ENCODE measurements around the gene HOXB3.

HOXB3 gene

DNA sequence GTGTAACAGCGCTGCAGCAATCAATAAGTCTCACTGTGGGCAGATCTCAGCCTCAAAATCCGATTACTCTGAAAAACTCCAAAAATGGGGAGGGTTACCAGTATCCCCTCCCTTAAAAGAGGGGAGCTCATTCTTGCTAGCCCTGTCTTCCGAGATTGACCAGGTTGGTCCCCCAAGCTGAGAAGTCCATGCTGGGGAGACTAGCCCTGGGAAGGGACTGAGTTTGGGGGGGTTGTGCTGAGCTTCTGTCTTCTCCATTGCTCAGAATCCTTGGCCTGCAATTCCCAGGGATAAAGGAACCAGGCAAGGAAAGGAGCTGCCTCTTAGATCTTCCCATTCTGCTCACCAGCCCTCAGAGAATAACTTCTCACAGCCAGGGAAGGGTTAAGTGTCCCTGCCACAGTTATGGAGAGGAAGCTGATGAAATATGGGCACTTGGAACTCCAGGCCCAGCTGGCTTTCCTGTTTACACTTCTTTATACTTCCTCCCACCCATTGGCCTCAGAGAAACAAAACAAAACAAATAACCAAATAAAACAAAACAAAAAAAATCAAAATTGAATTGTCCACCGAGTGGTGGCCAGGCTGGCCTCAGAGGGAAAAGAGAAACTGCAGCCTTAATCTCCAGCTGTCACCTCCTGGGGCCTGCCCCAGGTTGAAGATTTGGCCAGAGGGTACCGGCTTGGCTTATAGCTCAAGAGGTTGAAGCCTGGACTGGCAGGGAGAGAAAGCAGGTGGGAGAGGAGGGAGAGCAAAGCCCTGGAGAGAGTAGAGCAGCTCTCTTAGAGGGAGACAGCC, 2.6 kb downstream of the HOXB3 start:
- no peak for DNase-seq (ENCODE audit: insufficient read length)
- no peak for TF ChIP-seq POLR2AphosphoS5 (IDR thresholded peaks at IDR 0.05; ENCODE audit: low read depth, low read length)
- no peak for TF ChIP-seq TAF1 (IDR thresholded peaks at IDR 0.05; ENCODE audit: borderline replicate concordance, low read depth, low read length)
- TF ChIP-seq POLR2A (IDR thresholded peaks at IDR 0.05; ENCODE audit: low read depth, low read length): no peak
- FAIRE-seq: no peak

DNA sequence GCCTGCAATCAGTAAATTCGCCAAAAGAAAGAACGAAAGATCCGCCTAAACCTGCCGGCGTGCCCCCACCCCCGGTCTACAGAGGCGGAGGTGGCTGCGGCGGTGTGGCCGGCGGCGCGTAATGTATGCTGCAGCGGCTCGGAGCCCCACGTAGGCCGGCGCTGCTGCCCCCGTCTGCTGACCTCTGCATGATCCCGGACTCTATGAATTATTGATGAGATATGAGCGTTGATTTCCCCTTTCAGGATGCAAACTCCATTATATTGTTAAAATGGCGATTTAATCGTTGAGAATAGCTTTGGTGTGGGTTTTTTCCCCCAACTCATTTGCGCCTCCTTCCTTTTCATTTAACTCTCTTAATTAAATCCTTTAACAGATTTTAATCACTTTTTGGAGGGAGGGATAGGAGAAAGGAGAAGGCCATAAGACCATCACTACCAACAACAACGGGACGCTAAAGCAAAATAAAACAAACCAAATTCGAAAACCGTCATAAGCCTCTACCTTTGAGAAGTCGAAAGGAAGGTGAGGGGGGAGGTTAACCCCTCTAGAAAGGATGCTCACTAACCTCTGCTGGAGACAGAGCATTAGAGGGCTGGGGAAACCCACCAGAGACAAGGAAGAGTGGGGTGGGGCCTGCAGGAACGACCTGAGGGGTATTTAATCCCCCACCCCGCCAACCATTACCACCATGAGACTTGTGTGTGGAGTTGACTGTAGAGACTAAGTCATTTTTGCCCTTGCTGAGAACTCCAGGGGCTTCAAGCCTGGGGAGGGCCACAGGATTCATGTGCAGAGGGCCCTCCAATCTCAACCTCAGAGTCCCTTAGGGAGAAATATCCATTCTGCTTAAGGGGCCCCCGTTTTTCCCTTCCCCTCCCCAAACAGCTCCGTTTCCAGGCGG, 3.4 kb downstream of the HOXB3 start:
- DNase-seq (ENCODE audit: insufficient read length) (peak; percentile 58), FAIRE-seq (peak; percentile 78)
- TF ChIP-seq POLR2A (IDR thresholded peaks at IDR 0.05; ENCODE audit: low read depth, low read length): no peak
- TF ChIP-seq POLR2AphosphoS5 (IDR thresholded peaks at IDR 0.05; ENCODE audit: low read depth, low read length): no peak

DNA sequence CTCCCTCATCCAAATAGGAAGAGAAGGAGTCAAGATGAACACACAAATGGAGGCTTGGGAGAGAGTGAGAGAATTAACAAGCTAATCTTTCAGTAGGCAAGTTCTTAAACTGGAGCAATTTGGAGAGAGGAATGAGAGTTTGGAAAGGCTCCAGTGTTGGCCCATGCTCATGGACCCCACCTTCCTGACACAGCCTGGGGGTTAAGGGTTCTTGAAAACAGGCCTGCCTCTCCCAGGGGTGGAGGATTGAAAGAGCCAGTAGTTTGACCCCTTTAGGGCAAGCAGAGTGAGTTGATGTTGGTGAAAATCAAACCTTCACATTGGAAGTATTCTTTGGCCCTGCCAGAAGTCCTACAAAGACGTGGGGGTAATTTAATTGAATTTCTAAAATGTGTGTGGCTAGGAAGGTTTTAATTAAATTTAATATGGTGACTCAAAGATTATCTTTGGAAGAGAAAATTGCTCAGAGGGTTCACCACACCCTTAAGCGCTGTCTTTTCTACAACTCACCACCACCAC, 5.8 kb downstream of the HOXB3 start:
- TF ChIP-seq POLR2AphosphoS5 (IDR thresholded peaks at IDR 0.05; ENCODE audit: low read depth, low read length) (no peak), POLR2A (IDR thresholded peaks at IDR 0.05; ENCODE audit: low read depth, low read length) (no peak), TAF1 (IDR thresholded peaks at IDR 0.05; ENCODE audit: borderline replicate concordance, low read depth, low read length) (no peak)
- FAIRE-seq: no peak
- no peak for DNase-seq (ENCODE audit: insufficient read length)

DNA sequence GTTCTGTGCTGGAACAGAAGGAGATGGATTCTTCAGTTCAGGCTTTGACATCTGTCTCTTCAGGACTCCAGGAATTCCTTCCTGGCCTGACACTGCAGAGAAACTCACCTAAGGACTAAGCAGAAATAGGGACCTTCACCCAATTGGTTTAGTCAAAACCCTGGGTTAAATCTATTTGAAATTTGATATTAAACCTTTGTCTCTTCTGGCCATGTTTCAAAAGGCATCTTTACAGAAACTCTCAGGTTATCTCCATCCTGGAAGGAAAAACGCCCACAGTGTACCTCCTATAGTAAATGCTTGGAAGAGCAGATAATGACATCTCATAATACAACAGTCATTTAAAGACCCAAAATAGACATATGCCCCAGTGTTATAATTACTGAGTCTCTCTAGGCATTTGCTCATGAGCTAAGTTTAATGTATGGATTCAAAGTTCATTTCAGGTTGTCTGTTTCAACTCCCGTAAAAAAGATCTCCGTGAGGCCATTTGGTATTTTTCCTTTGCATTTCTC, 6.3 kb downstream of the HOXB3 start:
- TF ChIP-seq POLR2A (IDR thresholded peaks at IDR 0.05; ENCODE audit: low read depth, low read length) (no peak), POLR2AphosphoS5 (IDR thresholded peaks at IDR 0.05; ENCODE audit: low read depth, low read length) (no peak), TAF1 (IDR thresholded peaks at IDR 0.05; ENCODE audit: borderline replicate concordance, low read depth, low read length) (no peak)
- FAIRE-seq (no peak), DNase-seq (ENCODE audit: insufficient read length) (no peak)

DNA sequence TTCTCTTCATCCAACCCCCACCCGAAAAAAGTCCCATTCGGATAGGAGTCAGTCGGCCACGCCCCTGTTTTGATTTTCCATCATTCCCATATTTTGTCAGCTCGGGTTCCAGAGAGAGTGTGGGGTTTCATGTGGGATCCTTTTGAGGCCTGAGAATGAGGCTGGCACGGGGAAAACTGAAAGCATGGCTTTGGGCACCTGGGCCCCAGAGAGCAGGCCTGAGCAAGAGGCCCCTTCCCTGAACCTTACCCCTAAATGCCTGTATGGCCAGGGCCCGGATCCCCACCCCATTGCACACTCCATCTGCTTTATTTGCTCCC, 7.3 kb downstream of the HOXB3 start:
- no peak for DNase-seq (ENCODE audit: insufficient read length)
- FAIRE-seq: no peak
- TF ChIP-seq POLR2AphosphoS5 (IDR thresholded peaks at IDR 0.05; ENCODE audit: low read depth, low read length) (no peak), POLR2A (IDR thresholded peaks at IDR 0.05; ENCODE audit: low read depth, low read length) (no peak), TAF1 (IDR thresholded peaks at IDR 0.05; ENCODE audit: borderline replicate concordance, low read depth, low read length) (no peak)

DNA sequence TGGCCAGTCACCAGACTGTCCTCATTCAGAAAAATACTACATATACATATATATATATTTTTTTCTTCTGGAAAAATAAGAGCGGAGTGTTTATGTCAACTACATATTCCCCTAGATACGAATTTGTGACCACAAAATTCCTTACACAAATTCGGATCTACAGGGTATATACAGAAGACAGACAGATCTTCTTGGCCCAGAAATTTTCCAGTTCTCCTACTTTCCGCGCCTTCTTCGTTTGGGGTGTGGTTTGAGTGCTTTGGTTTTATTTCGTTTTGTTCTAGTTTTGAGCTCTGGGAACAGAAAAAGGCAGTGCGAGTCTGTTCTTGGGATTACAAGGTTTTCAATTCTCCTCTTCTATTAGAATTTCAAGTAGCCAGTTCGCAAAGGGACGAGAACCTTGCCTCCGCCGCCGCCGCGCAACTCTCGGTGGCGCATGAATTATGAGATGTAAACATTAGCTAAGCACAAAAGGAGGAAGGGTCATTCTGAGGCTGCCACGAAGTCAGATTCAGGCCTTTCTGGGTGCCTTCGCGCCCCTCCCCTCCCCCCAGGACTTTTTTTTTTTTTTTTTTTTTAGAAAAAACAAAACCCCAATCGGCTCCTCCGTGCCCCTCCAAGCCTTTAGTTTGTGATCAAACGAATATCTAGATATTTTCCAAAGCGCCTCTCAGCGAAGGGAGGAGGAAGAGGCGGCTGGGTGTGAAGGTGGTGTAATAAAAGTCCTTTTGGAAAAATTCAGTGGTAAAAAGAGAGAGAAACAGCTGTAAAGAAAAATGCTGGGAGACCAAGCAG, 10.1 kb downstream of the HOXB3 start:
- DNase-seq (ENCODE audit: insufficient read length): no peak
- TF ChIP-seq POLR2A (IDR thresholded peaks at IDR 0.05; ENCODE audit: low read depth, low read length): no peak
- no peak for TF ChIP-seq TAF1 (IDR thresholded peaks at IDR 0.05; ENCODE audit: borderline replicate concordance, low read depth, low read length)
- TF ChIP-seq POLR2AphosphoS5 (IDR thresholded peaks at IDR 0.05; ENCODE audit: low read depth, low read length): no peak
- FAIRE-seq: no peak

DNA sequence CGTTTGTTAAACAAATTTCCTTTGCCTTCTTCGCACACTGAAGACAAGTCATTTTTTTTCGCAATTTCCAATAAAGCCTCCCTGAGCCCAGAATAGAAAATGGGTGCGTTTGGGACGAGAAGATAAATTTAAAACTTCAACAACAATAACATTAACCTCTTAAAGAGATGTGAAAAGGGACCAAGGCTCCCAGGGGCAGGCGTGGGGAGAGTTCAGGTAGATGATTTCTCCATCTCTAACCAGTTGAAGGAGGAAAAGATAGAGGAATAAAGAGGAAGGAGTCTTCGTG, 10.6 kb downstream of the HOXB3 start:
- FAIRE-seq (no peak), DNase-seq (ENCODE audit: insufficient read length) (no peak)
- no peak for TF ChIP-seq TAF1 (IDR thresholded peaks at IDR 0.05; ENCODE audit: borderline replicate concordance, low read depth, low read length)
- TF ChIP-seq POLR2AphosphoS5 (IDR thresholded peaks at IDR 0.05; ENCODE audit: low read depth, low read length): no peak
- TF ChIP-seq POLR2A (IDR thresholded peaks at IDR 0.05; ENCODE audit: low read depth, low read length): no peak

DNA sequence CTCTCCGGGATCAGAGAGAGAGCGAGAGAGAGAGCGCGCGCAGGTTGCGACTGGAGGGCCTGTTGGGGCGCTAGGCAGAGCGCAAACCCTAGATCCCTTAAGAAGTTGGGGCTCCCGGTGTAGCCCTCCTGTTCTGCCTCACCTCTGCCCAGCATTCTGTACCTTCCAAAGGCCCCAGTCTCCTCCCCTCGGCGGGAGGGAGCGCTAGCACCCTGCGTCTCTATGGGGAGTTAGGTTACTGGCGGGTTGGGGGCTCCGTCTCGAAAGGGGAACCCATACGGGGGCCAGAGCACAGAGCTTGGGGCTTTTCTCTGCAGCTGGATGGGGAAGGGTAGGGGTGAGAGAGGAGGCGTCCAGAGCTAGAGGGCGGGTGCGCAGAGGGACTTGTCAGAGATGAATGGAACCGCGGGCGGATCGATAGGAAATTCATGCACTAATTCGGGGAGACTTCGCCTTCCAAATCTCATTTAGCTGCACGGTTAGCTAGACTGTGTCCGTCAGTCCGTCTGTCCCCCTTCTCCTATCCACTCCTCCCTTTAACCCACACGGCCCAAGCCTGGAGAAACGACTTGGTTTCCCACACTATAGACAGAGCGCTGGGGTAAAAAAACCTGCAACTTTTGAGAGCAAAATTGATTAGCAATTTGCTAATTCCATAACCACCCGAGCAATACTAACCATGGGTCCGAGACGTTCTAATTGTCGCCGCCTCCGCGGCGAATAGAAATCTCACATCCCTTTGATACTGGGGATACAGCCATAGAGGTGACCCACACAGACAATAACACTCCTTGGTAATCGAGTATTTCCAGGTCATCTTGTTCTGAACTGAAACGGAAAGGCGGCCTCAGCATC, 11.2 kb downstream of the HOXB3 start:
- peak; percentile 55 for DNase-seq (ENCODE audit: insufficient read length)
- FAIRE-seq: peak; percentile 87
- TF ChIP-seq TAF1 (IDR thresholded peaks at IDR 0.05; ENCODE audit: borderline replicate concordance, low read depth, low read length) (no peak), POLR2A (IDR thresholded peaks at IDR 0.05; ENCODE audit: low read depth, low read length) (peak; percentile 15; the same call in 1 of the 2 replicates), POLR2AphosphoS5 (IDR thresholded peaks at IDR 0.05; ENCODE audit: low read depth, low read length) (no peak)

DNA sequence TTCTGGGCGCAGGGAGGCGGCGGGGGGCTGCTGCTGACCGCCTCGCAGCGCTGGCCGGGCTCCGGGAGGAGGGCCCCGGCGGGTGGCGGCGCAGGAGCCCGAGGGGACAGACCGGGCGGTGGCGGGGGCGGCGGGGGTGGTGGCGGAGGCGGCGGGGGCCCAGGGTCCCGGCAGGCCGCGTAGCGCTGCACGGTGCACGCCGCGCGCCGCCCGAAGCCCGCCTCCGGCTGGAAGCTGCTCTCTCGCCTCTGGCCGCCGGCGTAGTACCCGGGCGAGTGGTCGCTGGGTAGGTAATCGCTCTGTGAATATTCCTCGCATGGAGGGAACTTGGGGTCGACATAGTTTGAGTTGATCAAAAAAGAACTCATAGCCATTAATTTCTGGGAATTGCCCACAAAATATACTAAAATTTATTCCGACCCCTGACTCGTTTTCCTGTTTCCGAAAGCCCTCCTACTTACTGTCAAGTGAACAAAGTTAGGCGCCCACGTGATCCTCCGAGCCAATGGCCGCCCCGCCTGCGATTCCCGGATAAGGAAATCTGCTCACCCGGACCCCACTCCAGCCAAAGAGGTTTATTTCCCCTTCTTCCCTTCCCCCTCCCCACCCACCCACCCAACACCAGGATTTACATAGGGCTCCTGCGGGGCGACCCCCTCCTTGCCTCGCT, 12.0 kb downstream of the HOXB3 start, which contains the start of gene HOXB4:
Gene HOXB4 (minus strand): TSS at position 405 of the 670 bp plus-strand sequence. CDS start 31 bp downstream, at position 374.
- TF ChIP-seq POLR2A (IDR thresholded peaks at IDR 0.05; ENCODE audit: low read depth, low read length) (peak; percentile 45; the same call in 1 of the 2 replicates), POLR2AphosphoS5 (IDR thresholded peaks at IDR 0.05; ENCODE audit: low read depth, low read length) (no peak; the same call in 1 of the 2 replicates)
- peak; percentile 76 for DNase-seq (ENCODE audit: insufficient read length)
- FAIRE-seq: peak; percentile 71
